HepG2 (cell line): ENCODE data around the gene SEPHS1.

ENCODE experiments used
- ATF2 ChIP-seq: sonication (generic); formaldehyde crosslinking; IDR thresholded peaks from 2 replicates; pipeline ENCODE4 v1.4.0; 2020; ENCODE audit warnings: missing genetic modification reagents
- BRCA1 ChIP-seq: sonication (generic); formaldehyde crosslinking; IDR thresholded peaks from 2 replicates; pipeline ENCODE4 v1.4.0; 2020; ENCODE audit warnings: missing genetic modification reagents
- ETS1 ChIP-seq: sonication (generic); formaldehyde crosslinking; IDR thresholded peaks from 2 replicates; pipeline ENCODE4 v1.4.0; 2020; ENCODE audit warnings: missing genetic modification reagents
- FOXC1 ChIP-seq: sonication (generic); formaldehyde crosslinking; IDR thresholded peaks from 2 replicates; pipeline ENCODE4 v1.8.0; 2022; ENCODE audit warnings: mild to moderate bottlenecking, missing genetic modification reagents, borderline replicate concordance
- KLF9 ChIP-seq: IDR thresholded peaks from 2 replicates; pipeline ENCODE4 v1.6.1; 2016; ENCODE audit warnings: low read depth
- POLR2G ChIP-seq: fragments of 200-400 bp; formaldehyde crosslinking; IDR thresholded peaks from 2 replicates; pipeline ENCODE4 v1.6.1; 2018; ENCODE audit warnings: mild to moderate bottlenecking, low read depth, low read length, moderate library complexity
- ZNF703 ChIP-seq: sonication (generic); formaldehyde crosslinking; IDR thresholded peaks from 2 replicates; pipeline ENCODE4 v1.5.1; 2020; ENCODE audit warnings: missing genetic modification reagents, mild to moderate bottlenecking, moderate library complexity, borderline replicate concordance
- ZNF761 ChIP-seq: sonication (generic); formaldehyde crosslinking; conservative IDR thresholded peaks from 2 replicates; pipeline ENCODE4 v1.4.0; 2020; ENCODE audit warnings: mild to moderate bottlenecking, missing genetic modification reagents

DNA sequence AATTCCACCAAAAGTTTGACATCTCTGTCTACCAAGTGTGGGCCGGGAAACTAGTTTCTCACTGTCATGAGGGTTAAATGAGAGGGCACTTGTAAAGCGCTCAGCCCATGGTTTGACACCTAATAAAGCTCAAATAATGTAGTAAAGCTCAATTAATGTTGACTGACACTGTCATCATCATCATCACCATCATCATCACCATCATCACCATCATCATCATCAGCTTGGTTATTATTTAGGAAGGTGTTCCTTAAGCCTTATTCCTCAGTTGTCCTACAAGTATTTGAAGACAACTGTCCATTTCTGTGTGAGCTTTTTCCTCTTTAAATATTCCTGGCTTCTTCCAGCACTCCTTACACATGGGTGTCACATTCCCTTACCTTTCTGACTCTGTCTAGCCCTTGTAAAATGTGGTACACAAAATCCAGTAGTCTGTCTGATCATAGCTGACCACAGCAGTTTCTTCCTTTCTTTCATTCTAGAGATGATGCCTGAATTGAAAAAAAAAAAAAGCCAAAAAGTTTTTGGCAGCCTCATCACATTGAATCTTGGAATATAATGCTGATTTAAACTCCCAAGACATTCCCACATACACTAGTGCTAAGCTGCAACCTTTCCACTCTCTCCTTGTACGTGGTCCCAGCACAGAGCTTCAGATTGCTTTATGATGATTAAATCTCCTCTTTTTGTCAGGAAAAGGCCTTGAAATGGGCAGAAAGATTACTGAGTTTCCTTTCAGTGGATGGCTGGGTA lies 40.6 kb upstream of the SEPHS1 start:
- TF ChIP-seq ZNF703 (CRISPR knock-in tag), result no peak
- TF ChIP-seq BRCA1, result no peak
- TF ChIP-seq ATF2 (CRISPR knock-in tag), result no peak
- no peak for TF ChIP-seq FOXC1 (CRISPR knock-in tag)
- no peak for TF ChIP-seq KLF9 (CRISPR knock-in tag)
- no peak for TF ChIP-seq POLR2G
- no peak for TF ChIP-seq ETS1 (CRISPR knock-in tag)
- no peak for TF ChIP-seq ZNF761 (CRISPR knock-in tag)
